Lung microvascular endothelial cell (primary cell): ENCODE results near the gene DIP2C. TPM values are rescaled to one million over a fixed set of nuclear protein-coding genes. Genes with fewer than 3 reads are reported as not detected.
"Not testable (repeated sequence)": the region's sequence is repeated elsewhere in the genome, so short reads cannot be mapped to it uniquely, and the experiment has no call there.

Experiments used
- DNase-seq, 2 donors: peaks; one replicate each; pipeline versions ENCODE4 v3.0.0 to v3.0.0-alpha.2; 2010; ENCODE audit warnings: low read depth in 2 of 2
- total RNA-seq: library from RNA; depleted of rRNA; stranded (reverse); fragments of >200 nt; gene quantifications from 2 replicates; pipeline ENCODE4 v1.2.1, GENCODE V29; 2014

DIP2C gene
- total RNA-seq, 1 donor from 2014 or later = 8.7 TPM

GRCh38 chr10:700183-700582, 10.7 kb upstream of the DIP2C start:
- not testable (repeated sequence) for DNase-seq

- DNase-seq = peak in 1 of 2 donors; percentile 29
Measured at GRCh38 chr10:697097-697875, 7.8 kb upstream of the DIP2C start.

DNA sequence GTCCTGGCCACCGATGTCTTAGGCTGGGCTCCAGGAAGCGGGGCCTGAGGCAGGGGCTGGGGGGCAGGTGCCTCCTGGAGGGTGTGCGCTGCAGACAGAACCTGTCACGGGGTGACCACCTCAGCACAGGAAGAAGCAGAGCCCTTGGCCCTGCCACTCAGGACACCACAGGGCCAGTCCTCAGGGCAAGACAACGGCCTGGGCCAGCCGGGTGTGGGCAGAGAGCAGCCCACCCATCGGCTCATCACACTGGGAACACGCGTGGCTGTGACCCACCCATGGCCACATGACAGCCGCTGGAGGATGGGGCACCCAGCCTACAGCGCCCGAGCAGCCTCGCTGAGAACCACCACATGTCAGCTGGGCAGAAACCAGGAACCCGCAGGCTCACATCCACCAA, 5.9 kb upstream of the DIP2C start:
- no peak for DNase-seq

- DNase-seq = no peak
Measured at GRCh38 chr10:693506-693905, 4.0 kb upstream of the DIP2C start.

DNA sequence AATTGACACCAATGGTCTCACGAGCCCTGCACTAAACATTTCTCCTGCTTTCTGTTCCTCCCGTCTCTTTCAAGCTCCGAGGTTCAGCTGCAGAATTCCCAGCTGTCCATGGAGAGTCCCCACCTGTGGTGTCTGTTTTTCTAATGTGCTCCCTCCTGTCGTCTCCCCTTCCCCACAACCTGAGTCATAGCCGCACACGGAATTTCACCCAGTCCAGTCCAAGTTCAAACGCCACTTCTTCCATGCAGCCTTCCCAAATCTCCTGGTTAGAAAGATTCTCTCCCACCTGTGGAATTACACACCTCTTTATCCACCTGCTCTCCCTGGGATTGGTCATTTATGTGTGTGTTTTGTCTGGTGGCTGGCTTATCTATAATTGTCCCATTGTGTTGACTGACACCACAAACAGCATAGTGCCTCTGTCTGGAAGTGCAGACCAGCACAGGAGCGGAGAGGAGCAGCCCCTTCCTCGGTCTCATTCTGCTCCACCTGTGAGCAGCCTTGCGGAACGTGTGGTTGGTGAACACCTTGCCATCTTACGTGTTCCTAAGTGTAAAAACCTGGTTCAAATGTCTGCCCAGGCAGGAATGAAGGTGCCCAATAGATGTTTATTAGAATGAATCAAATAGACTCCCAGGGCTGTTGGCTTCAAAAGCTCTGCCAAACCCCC, 3.3 kb upstream of the DIP2C start:
- no peak for DNase-seq

DNA sequence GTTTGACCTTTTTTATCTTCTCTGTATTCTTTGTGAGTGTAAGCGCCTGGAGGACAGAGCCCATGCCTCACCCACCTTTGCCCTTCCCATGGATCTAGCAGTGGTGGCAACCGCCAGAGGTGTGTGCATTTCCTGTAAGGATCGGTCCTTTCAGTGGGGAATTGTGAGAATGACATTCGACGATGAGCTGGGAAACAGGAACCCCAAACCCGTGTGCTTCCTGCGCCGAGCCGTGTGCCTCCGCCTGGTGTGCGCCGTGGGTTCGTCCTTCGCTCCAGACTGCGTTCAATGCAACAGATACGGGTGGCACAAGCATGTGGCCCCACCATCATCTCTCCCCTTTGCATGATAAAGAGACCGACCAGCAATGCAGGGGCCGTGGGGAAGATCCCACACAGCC, 1.7 kb upstream of the DIP2C start:
- DNase-seq = no peak

DNA sequence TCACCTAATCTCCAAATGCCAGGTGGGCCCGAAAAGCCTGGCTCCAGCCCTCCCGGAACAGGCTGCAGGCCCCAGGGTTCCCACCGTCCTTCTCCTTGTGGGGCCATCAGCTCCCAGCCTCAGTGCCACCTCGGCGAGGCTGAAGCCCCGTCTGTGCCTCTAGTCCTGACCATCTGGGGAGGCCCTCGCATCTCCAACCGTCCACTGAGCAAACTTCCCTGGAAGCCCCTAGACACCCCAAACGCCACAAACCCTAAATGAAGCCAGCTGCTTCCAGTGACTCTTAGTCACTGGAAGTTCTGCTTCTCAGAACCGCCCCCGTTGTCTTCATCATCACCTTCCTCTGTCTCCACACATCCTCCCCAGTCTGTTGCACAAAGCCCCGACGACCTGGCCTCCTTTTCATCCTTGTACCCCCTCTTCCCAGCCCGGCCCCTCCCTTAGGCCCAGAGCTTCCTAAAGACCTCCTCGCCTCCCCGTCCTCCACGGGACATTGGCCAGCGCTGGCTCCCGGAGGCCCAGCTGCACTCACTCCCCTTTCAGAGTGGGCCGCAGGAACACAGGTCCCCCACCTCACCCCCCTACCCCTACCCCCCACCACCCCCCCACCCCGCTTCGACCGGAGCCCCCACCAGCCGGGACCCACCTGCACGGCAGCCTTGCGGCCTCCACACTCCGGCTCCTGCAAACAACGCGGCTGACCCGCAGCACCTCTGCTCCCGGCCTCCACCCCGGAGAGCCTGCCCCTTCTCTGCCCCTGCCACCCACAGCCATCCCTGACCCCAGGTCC, 1.1 kb upstream of the DIP2C start:
- DNase-seq = no peak

DNA sequence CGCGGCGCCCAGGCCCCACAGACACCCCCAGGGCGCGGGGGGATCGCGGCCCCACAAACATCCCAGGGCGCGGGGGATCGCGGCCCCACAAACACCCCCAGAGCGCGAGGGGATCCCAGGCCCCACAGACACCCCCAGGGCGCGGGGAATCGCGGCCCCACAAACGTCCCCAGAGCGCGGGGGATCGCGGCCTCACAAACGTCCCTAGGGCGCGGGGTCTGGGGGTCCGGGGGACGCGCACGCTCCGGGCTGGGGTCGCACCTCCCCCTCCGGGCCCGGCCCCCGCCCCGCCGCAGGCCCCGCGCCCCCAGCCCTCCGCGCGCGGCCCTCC, 382 bp downstream of the DIP2C start:
- peak in 1 of 2 donors; percentile 20 for DNase-seq

GRCh38 chr10:688312-689120, 952 bp downstream of the DIP2C start:
- DNase-seq = peak; percentile 21 to 65

GRCh38 chr10:687583-688311, 1.7 kb downstream of the DIP2C start:
- no peak for DNase-seq

DNA sequence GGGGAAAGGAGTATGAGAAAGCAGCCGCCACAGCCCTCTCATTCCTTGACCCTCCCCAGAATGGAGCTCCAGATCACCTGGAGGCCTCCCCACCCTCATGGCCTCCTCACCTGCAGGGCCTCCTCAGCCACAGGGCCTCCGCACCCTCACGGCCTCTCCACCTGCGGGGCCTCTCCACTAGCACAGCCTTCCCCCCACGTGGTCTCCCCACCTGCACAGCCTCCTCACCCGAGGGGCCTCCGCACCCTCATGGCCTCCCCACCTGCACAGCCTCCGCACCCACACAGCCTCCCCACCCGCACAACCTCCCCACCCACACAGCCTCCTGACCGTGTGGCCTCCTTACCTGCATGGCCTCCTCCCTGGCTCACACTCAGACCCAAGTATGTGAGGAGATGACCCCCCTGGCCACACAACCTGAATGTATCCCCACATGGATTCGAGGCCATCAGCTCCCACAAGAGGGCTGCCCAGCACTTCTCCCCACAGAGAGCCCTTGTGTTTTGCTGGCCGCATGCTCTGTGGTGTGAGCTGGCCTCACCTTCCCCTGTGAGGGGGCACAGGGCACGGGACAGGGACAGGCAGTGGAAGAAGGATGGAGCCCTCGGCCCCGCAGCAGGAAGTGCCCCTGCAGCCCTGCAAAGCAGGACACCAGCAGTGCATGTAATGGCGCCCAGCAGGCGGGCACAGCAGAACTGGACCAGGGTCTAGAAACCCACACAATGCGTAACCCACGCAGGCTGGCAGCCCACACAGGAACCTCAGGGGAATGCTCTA, 3.1 kb downstream of the DIP2C start:
- DNase-seq = no peak

GRCh38 chr10:685613-686012, 3.9 kb downstream of the DIP2C start:
- DNase-seq = no peak

GRCh38 chr10:683448-684071, 5.9 kb downstream of the DIP2C start:
- DNase-seq = no peak

DNA sequence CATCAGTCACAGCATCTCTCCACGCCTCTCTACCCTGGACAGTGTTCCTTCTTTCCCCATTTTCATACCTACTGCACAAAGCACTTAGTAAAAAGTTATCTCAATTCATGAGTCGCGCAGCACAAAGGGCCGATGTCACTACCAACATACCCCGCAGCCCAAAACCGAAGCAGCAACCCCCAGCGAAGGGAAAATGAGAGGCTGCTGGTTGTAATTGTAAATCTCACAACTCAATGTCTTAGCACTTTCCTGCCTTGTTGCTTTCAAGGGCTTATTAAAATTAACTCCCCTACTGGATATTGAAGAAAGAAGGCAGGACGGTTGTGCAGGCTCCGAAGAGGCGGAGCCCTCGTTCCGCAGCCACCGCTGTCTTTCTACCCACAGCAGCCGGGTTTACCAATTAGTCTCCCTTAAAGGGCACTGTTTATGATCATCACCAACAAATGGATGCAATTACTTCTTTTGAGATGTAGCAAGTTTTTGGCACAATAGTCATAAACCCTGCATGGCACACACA, 6.5 kb downstream of the DIP2C start:
- DNase-seq = no peak

DNA sequence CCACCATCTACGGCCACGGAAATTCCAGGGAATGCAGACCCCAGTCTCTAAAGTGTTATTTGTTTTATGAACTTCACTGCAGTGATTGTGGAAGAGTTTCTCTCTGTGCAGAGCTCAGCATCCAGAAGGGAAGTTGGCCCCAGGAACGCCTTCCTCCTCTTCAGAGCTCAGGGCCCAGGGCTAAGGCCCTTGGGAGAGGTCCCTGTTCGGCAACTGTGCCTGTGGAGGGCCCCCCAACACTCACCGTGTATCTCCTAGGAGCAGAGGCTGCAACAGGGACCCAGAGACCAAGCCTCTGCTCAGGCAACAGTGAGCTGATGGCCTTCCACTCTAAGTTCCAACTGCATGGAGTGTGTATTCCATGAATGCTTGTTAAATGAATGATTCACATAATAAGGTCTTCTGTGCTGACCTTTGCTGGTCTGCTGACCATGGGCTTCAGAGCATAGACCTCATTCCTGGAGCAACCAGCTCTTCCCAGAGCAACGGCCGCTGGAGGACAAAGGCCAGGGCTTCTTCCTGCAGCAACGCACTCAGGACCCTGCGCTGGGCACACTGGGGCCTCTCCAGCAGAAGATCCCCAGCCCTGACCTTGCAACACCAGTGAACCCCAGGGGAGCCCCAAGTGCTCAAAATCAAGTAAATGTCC, 7.7 kb downstream of the DIP2C start:
- DNase-seq = no peak

- DNase-seq = no peak
Measured at GRCh38 chr10:680745-681144, 8.7 kb downstream of the DIP2C start.

DNA sequence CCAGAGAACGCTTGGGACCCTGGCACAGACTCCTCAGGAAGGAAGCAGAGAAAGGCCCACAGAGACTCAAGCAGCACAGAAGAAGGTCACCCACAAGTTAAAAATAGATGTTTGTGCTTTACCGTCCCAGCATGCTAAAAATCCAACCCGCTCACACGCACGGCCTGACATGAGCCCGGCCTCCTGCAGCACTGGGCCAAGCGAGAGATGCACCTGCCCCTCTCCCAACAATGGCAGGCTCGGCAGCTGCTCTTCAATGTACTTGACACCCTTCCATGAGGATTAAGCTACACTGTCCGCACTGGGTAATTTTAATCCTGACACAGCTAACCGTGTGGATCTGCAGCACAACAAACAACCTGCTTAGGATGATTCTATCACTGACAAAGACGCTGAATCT, 9.3 kb downstream of the DIP2C start:
- no peak for DNase-seq

DNA sequence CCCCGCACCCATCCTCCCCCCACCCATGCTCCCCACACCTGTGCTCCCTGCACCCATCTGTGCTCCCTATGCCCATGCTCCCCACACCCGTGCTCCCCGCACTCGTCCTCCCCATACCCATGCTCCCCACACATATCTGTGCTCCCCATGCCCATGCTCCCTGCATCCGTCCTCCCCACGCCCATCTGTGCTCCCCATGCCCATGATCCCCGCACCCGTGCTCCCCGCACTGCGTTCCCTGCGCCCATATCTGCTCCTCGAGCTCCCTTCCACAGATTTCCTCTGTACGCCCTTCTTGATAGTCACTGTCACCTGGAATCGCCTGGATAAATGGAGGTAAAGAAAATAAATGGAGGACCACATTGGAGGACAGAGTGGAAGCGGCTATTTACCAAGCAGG, 9.9 kb downstream of the DIP2C start:
- no peak for DNase-seq

- not testable (repeated sequence) for DNase-seq
Measured at GRCh38 chr10:678662-679005, 10.8 kb downstream of the DIP2C start.
